Measurements from ENCODE around the gene PLCH2.

GRCh38 chr1:2426540-2426939, 49.5 kb upstream of the PLCH2 start:
- TF ChIP-seq POLR2A (IDR thresholded peaks at IDR 0.05; ENCODE audit: low read depth, low read length) = no peak
- no peak for TF ChIP-seq POLR2AphosphoS5 (IDR thresholded peaks at IDR 0.05; ENCODE audit: low read depth, low read length)

Data from GM12892 (cell line).